HG03280 (cell line): ENCODE measurements around the gene KCNJ16.

Source experiments
- ATAC-seq: cut with Tn5 transposase; IDR thresholded peaks from one replicate; pipeline ENCODE4 v1.9.1; 2021; ENCODE audit warnings: mild to moderate bottlenecking, moderate library complexity; ENCODE audit not compliant: unreplicated experiment

Gene KCNJ16

GRCh38 chr17:70124723-70125122 is 49.7 kb downstream of the KCNJ16 start:
- no peak for ATAC-seq

GRCh38 chr17:70127221-70127873 is 52.3 kb downstream of the KCNJ16 start:
- no peak for ATAC-seq

GRCh38 chr17:70128727-70129238 is 53.8 kb downstream of the KCNJ16 start:
- no peak for ATAC-seq

GRCh38 chr17:70130289-70130688 is 55.3 kb downstream of the KCNJ16 start:
- no peak for ATAC-seq

GRCh38 chr17:70132505-70132904 is 57.5 kb downstream of the KCNJ16 start:
- ATAC-seq, result no peak

GRCh38 chr17:70134042-70134441 is 59.0 kb downstream of the KCNJ16 start:
- ATAC-seq, result no peak

- ATAC-seq, result no peak
Measured at GRCh38 chr17:70134777-70135176, 59.8 kb downstream of the KCNJ16 start.

GRCh38 chr17:70136131-70136530 is 61.1 kb downstream of the KCNJ16 start:
- no peak for ATAC-seq

GRCh38 chr17:70137451-70138230 is 62.6 kb downstream of the KCNJ16 start:
- peak; percentile 99 for ATAC-seq

- ATAC-seq, result no peak
Measured at GRCh38 chr17:70138291-70138865, 63.4 kb downstream of the KCNJ16 start.

- no peak for ATAC-seq
Measured at GRCh38 chr17:70139449-70139993, 64.5 kb downstream of the KCNJ16 start.

GRCh38 chr17:70144260-70144846 is 69.3 kb downstream of the KCNJ16 start:
- ATAC-seq, result no peak

GRCh38 chr17:70153210-70153609 is 78.2 kb downstream of the KCNJ16 start:
- ATAC-seq, result no peak

- ATAC-seq, result no peak
Measured at GRCh38 chr17:70157151-70157550, 82.1 kb downstream of the KCNJ16 start.

- ATAC-seq, result no peak
Measured at GRCh38 chr17:70158180-70158579, 83.2 kb downstream of the KCNJ16 start.

GRCh38 chr17:70158591-70158990 is 83.6 kb downstream of the KCNJ16 start:
- no peak for ATAC-seq

GRCh38 chr17:70159980-70160379 is 85.0 kb downstream of the KCNJ16 start:
- ATAC-seq, result no peak

- no peak for ATAC-seq
Measured at GRCh38 chr17:70161519-70161918, 86.5 kb downstream of the KCNJ16 start.

GRCh38 chr17:70165383-70165782 is 90.4 kb downstream of the KCNJ16 start:
- ATAC-seq, result no peak

GRCh38 chr17:70166615-70167014 is 91.6 kb downstream of the KCNJ16 start:
- no peak for ATAC-seq
